Left lung (tissue), 10 donors: Measurements from ENCODE around the gene SCO1. TPM values are rescaled to one million over a fixed set of nuclear protein-coding genes. Genes with fewer than 3 reads are reported as not detected.
"Not testable (repeated sequence)": the region's sequence is repeated elsewhere in the genome, so short reads cannot be mapped to it uniquely, and the experiment has no call there.

Experiments used
- ATAC-seq: fragments of 200-7000 bp; cut with Tn5 transposase; one replicate; pipeline ENCODE4 v1.9.1; 2020; ENCODE audit warnings: moderate library complexity
- DNase-seq, 4 donors: peaks; one replicate each; pipeline ENCODE4 v3.0.0-alpha.2; 2013 to 2020
- H3K27ac ChIP-seq, 2 donors: fragments of 200-600 bp; sonication (generic) in 1 of 2; one replicate each; pipeline versions ENCODE4 v1.5.0 to v1.8.0; 2020 to 2021
- H3K27me3 ChIP-seq, 2 donors: fragments of 200-600 bp; sonication (generic) in 1 of 2; one replicate each; pipeline versions ENCODE4 v1.5.0 to v1.8.0; 2020 to 2021
- H3K36me3 ChIP-seq, 2 donors: fragments of 200-600 bp; sonication (generic) in 1 of 2; one replicate each; pipeline versions ENCODE4 v1.5.0 to v1.8.0; 2020 to 2021
- H3K4me1 ChIP-seq, 2 donors: fragments of 200-600 bp; one replicate each; pipeline ENCODE4 v1.8.0; 2021
- H3K4me3 ChIP-seq, 2 donors: fragments of 200-600 bp; sonication (generic) in 1 of 2; one replicate each; pipeline versions ENCODE4 v1.5.0 to v1.8.0; 2020 to 2021; ENCODE audit warnings: mild to moderate bottlenecking in 1 of 2
- H3K9me3 ChIP-seq, 2 donors: fragments of 200-600 bp; sonication (generic) in 1 of 2; one replicate each; pipeline versions ENCODE4 v1.5.0 to v1.8.0; 2020 to 2021
- intact Hi-C, 2 donors: fragments of 100-400 bp; cut with DNase I; formaldehyde crosslinking; loops; one replicate each; pipeline versions ENCODE4 v1.11.2 to v1.14.2; 2022
- polyA plus RNA-seq, 6 donors: library from polyadenylated mRNA; unstranded; fragments of 120-200 nt; gene quantifications; one replicate each; pipeline ENCODE4 v1.2.1, GENCODE V29; 2013; ENCODE audit not compliant: insufficient read length in 6 of 6
- total RNA-seq, 2 donors: library from RNA; stranded (reverse); fragmentation: NEBNext Ultra II Directional; extraction: Animal tissue kit (Norgen Biotek cat#: 25700); gene quantifications; one replicate each; pipeline ENCODE4 v1.2.1, GENCODE V29; 2021
- TF ChIP-seq, protein P1 (sequence below), 2 donors: fragments of 200-600 bp; sonication (generic) in 1 of 2; IDR thresholded peaks; one replicate each; pipeline versions ENCODE4 v1.5.0 to v1.8.0; 2021; ENCODE audit warnings: antibody characterized with exemption in 2 of 2
- donor health status: DM: no; HTN: yes; CAD: no.
- donor health status: DM: no; HTN: no; CAD: no.

SCO1 gene
- total and polyA plus RNA-seq, 8 donors, result 24.5 to 29.6 (median 26.7) TPM

DNA sequence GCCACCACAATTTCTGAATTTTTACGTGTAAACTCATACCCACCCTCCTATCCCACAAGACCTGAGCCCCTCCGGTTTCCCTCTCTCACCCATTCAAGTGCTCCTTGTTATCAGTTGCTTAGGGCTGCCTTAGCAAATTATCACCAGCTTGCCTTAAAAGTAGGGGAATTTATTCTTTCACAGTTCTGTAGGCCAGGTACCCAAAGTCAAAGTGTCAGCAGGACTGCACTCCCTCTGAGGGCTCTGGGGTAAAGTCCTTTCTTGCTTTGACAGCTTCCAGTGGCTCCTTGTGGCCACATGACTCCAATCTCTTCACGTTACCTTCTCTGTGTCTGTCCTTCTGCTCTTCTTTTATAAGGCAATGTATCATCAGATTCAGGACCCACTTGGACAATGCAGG, 40.4 kb upstream of the SCO1 start:
- H3K27me3 ChIP-seq, result no peaks in the 10 kb centered on the region
- no peaks in the 10 kb centered on the region for H3K4me1 ChIP-seq
- ATAC-seq (no peak), DNase-seq (no peak)
- H3K36me3 ChIP-seq, result no peaks in the 10 kb centered on the region
- no peaks in the 10 kb centered on the region for H3K9me3 ChIP-seq
- no peak overlapping the region for H3K27ac ChIP-seq
- intact Hi-C loops, result loop anchor here in 1 of 2 donors (5.0 kb wide), 1 partner anchor 110 kb away; no protein-coding TSS in a partner anchor
- TF ChIP-seq, protein P1, sequence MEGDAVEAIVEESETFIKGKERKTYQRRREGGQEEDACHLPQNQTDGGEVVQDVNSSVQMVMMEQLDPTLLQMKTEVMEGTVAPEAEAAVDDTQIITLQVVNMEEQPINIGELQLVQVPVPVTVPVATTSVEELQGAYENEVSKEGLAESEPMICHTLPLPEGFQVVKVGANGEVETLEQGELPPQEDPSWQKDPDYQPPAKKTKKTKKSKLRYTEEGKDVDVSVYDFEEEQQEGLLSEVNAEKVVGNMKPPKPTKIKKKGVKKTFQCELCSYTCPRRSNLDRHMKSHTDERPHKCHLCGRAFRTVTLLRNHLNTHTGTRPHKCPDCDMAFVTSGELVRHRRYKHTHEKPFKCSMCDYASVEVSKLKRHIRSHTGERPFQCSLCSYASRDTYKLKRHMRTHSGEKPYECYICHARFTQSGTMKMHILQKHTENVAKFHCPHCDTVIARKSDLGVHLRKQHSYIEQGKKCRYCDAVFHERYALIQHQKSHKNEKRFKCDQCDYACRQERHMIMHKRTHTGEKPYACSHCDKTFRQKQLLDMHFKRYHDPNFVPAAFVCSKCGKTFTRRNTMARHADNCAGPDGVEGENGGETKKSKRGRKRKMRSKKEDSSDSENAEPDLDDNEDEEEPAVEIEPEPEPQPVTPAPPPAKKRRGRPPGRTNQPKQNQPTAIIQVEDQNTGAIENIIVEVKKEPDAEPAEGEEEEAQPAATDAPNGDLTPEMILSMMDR (IDR thresholded peaks at IDR 0.05), result no peak
- H3K4me3 ChIP-seq, result no peak overlapping the region

DNA sequence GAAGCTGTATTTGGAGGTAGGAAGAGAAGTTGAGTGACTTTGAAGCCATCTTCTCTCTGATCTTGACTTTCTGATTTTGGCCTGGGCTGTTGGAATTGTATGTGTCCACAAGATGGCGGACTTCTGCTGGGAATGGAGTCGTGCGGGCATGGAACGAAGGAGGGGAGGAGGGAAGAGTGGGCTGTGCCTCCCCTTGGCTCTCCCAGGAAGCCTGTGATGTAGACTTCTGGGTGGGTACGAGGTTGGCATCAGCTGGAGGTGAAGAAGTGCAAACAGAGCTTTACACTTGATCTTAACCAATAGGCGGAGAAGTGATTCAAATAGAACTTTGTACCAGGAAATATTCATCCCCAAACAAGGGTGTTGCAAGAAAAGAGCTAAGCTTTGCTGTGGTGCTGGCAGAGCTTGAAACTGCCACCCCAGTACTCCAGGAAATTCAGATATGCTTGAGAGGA, 39.9 kb upstream of the SCO1 start:
- TF ChIP-seq, protein P1 (IDR thresholded peaks at IDR 0.05), result peak; percentile 61 to 70
- Histone ChIP-seq H3K4me1 (no peaks in the 10 kb centered on the region), H3K27ac (no peak overlapping the region), H3K4me3 (no peak overlapping the region), H3K36me3 (no peaks in the 10 kb centered on the region), H3K9me3 (no peaks in the 10 kb centered on the region), H3K27me3 (no peaks in the 10 kb centered on the region)
- DNase-seq (peak in 3 of 4 donors; percentile 60 to 82 (median 78)), ATAC-seq (peak; percentile 97)
- intact Hi-C loops, result loop anchor here in 1 of 2 donors (5.0 kb wide), 1 partner anchor 110 kb away; no protein-coding TSS in a partner anchor

DNA sequence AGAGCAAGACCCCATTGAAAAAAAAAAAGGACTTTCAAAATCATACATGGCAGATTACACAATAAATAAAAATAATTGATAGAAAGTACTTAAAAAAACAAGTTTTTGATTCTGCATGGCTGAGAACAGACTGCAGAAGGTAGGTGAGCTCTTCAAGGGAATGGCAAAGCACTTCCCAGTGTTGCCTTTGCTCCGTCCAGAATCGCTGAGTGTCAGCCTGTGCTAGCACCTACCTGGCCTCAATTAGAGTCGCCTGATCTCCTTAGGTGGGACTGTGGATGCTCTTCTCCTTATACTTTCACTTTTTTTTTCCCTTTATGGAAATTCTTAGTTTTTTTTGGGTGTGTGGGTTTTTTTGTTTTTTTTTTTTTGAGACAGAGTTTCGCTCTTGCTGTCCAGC, 38.5 kb upstream of the SCO1 start:
- no peak for DNase-seq
- H3K4me1 ChIP-seq, result peaks cover 0 to 4% of the 10 kb centered on the region in 2 donors
- no peak overlapping the region for H3K4me3 ChIP-seq
- intact Hi-C loops, result loop anchor here in 1 of 2 donors (5.0 kb wide), 1 partner anchor 111 kb away; no protein-coding TSS in a partner anchor
- H3K27me3 ChIP-seq, result no peaks in the 10 kb centered on the region
- H3K36me3 ChIP-seq, result no peaks in the 10 kb centered on the region
- ATAC-seq, result no peak
- no peak overlapping the region for H3K27ac ChIP-seq
- TF ChIP-seq, protein P1 (IDR thresholded peaks at IDR 0.05), result no peak
- H3K9me3 ChIP-seq, result no peaks in the 10 kb centered on the region

DNA sequence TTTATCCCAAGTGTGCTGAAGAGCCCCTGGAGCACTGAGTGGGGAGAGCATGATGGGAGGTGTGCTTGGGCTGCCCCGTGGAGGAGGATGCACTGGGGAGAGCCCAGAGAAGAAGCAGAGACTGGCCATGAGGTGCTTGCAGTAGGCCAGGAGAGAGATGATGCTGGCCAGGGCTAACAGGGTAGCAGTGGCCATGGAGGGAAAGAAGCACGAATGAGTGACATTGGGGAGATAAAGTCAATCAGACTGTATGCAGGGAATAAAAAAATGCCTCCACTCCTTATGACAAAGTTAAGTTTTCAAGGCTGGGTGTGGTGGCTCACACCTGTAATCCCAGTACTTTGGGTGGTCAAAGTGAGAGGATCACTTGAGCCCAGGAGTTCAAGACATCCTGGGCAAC, 37.9 kb upstream of the SCO1 start:
- Histone ChIP-seq H3K4me1 (peaks cover 0 to 10% of the 10 kb centered on the region in 2 donors), H3K4me3 (no peak overlapping the region), H3K27ac (no peak overlapping the region), H3K36me3 (no peaks in the 10 kb centered on the region), H3K27me3 (no peaks in the 10 kb centered on the region), H3K9me3 (no peaks in the 10 kb centered on the region)
- no peak for DNase-seq
- TF ChIP-seq, protein P1 (IDR thresholded peaks at IDR 0.05), result no peak
- intact Hi-C loops, result loop anchor here in 1 of 2 donors (5.0 kb wide), 1 partner anchor 112 kb away; no protein-coding TSS in a partner anchor
- ATAC-seq, result no peak

DNA sequence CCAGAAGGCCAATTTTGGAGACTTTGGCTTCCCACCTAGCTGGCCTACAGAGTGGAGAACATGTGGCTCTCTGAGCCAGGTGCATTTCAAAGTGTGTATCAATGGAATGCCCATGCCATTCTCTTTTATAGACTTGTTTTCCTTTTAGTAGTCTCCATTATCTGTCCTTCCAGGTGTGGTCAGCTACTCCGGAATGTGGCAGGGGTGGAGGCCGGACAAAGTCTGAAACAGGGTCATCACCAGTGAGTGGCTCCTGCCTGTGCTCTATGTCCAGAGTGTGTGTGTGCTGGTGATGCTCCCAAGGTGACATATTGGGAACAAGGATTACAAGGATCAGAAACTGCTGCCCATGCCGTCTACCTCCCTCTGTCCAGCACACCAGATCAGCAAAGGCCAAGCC, 36.3 kb upstream of the SCO1 start:
- no peaks in the 10 kb centered on the region for H3K36me3 ChIP-seq
- no peaks in the 10 kb centered on the region for H3K9me3 ChIP-seq
- no peak for ATAC-seq
- DNase-seq, result no peak
- H3K27ac ChIP-seq, result no peak overlapping the region
- no peaks in the 10 kb centered on the region for H3K27me3 ChIP-seq
- H3K4me3 ChIP-seq, result no peak overlapping the region
- TF ChIP-seq, protein P1 (IDR thresholded peaks at IDR 0.05), result no peak
- peaks cover 0 to 10% of the 10 kb centered on the region in 2 donors for H3K4me1 ChIP-seq
- intact Hi-C loops, result no loop called here

DNA sequence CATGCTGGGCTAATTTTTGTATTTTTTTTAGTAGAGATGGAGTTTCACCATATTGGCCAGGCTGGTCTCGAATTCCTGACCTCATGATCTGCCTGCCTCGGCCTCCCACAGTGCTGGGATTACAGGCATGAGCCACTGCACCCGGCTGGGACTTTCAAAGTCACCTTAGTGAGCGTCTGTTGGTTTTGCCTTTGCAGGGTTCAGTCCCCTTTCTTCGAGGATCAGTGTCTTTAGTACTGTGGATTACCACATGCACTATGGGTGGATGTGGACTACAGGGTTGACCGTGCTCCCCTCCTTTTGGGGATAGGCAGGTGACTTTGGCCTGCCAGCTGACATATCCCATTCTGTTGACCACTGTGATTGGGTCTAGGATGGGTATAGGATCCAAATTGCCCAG, 34.8 kb upstream of the SCO1 start:
- H3K27ac ChIP-seq, H3K4me1 ChIP-seq, DNase-seq, intact Hi-C loops, ATAC-seq, H3K4me3 ChIP-seq, H3K9me3 ChIP-seq, H3K36me3 ChIP-seq, H3K27me3 ChIP-seq: not testable (repeated sequence)
